HG02870 (cell line): ENCODE results near the gene GNG4.

Source experiments
- ATAC-seq: cut with Tn5 transposase; IDR thresholded peaks from one replicate; pipeline ENCODE4 v1.9.1; 2021; ENCODE audit warnings: mild to moderate bottlenecking, moderate library complexity; ENCODE audit not compliant: unreplicated experiment

The GNG4 gene

GRCh38 chr1:235649368-235650163 lies at the start of gene GNG4:
TSS of gene GNG4 (minus strand) at chr1:235649784. CDS start at chr1:235583838, 65,946 bp downstream.
- ATAC-seq = no peak

DNA sequence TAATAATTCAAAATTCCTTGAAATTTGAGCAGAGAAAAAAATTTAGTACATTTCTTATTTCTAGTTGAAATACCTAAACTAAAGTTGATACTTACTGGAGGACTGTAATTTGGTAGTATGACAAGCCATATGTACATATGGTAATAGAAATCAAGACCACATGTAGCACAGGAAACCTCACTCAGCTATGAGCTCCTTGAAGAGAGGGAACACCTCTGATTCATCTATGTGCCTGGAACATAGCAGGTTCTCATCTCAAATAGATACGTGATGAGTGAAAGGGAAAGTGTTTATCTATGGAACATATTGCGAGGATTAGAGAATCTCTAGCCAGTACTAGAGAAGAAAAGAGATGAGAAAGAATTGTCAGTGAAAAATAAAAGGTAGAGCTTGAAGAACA lies 47.9 kb upstream of the GNG4 start:
- ATAC-seq = peak; percentile 65

GRCh38 chr1:235689356-235689755 lies 39.8 kb upstream of the GNG4 start:
- ATAC-seq = no peak

- no peak for ATAC-seq
Observed at GRCh38 chr1:235688096-235688495, 38.5 kb upstream of the GNG4 start.

GRCh38 chr1:235683653-235684052 lies 34.1 kb upstream of the GNG4 start:
- ATAC-seq = no peak

- no peak for ATAC-seq
Observed at GRCh38 chr1:235682216-235682615, 32.6 kb upstream of the GNG4 start.

GRCh38 chr1:235679644-235680043 lies 30.1 kb upstream of the GNG4 start:
- ATAC-seq = no peak

DNA sequence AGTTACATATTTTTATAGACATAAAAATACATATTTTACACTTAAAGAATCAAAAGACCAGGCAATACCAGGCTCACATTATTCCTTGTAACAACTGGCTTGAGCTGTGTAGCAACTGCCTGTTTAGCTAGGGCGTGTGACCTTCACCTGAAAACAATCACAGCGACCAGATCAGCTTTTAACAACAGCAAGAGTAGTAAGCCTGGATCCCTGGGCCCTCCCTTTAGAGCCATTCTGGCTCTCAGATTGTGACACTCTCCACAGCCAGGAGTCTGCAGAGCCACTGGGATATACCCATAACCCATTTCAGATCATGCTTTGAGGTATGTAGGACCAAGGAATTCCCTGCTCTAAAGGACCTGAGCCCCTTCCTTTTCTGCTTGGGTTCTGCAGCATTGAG lies 29.4 kb upstream of the GNG4 start:
- ATAC-seq = no peak

GRCh38 chr1:235675152-235675890 lies 25.7 kb upstream of the GNG4 start:
- ATAC-seq = no peak

- no peak for ATAC-seq
Observed at GRCh38 chr1:235673981-235674380, 24.4 kb upstream of the GNG4 start.

- no peak for ATAC-seq
Observed at GRCh38 chr1:235671992-235672391, 22.4 kb upstream of the GNG4 start.

- ATAC-seq = no peak
Observed at GRCh38 chr1:235670157-235670776, 20.7 kb upstream of the GNG4 start.

GRCh38 chr1:235669277-235669676 lies 19.7 kb upstream of the GNG4 start:
- ATAC-seq = no peak

DNA sequence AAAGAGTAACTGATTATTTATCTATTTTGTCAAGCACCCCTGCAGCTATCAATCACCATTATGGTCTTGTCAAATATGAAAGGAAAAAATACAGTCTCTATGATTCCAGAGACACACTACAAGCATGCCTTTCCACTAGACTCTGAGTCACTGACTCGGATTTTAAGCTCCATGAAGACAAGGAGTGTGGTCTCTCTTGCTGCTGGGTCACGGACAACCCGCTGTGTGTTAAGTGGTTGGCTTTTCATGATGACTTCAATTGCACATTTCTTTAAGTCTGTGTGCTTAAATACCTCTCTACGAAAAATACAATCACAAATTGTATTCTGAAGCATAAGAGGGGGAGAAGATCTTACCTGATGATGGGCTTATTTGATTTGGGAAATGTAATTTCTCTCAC lies 14.0 kb upstream of the GNG4 start:
- no peak for ATAC-seq

GRCh38 chr1:235661568-235661967 lies 12.0 kb upstream of the GNG4 start:
- no peak for ATAC-seq

GRCh38 chr1:235659186-235659771 lies 9.7 kb upstream of the GNG4 start:
- no peak for ATAC-seq

- ATAC-seq = no peak
Observed at GRCh38 chr1:235657747-235658526, 8.4 kb upstream of the GNG4 start.

- no peak for ATAC-seq
Observed at GRCh38 chr1:235657269-235657668, 7.7 kb upstream of the GNG4 start.

GRCh38 chr1:235652364-235652763 lies 2.8 kb upstream of the GNG4 start:
- no peak for ATAC-seq

DNA sequence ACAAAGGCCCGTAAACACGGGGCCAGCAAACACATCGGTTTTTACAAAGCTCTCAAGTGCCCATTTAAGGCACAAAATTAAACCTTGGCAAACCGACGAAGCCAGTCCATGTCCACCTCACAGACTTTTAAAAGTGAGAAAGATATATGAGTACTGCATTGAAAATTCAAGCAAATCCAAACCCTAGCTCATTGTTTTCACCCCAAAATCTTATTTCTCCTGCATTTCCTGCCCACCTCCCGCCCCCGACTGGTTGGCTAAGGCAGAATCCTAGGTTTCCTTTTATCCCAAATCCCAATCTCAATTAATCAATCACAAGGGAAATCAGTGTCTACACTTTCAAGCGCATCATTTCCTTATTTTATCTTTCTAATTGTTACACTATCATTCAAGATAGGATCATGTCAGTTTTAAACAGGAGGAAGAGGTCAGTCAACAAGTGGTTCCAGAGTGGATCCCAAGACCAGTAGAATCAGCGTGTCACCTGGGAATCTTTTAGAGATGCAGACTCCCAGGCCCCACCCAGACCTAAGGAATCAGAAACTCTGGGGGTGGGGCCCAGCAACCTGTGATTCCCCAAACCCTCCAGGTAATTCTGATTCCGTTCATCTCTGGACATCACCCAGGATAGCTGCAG lies 1.7 kb upstream of the GNG4 start:
- no peak for ATAC-seq
